ENCODE results near the gene UBE4B.

DNA sequence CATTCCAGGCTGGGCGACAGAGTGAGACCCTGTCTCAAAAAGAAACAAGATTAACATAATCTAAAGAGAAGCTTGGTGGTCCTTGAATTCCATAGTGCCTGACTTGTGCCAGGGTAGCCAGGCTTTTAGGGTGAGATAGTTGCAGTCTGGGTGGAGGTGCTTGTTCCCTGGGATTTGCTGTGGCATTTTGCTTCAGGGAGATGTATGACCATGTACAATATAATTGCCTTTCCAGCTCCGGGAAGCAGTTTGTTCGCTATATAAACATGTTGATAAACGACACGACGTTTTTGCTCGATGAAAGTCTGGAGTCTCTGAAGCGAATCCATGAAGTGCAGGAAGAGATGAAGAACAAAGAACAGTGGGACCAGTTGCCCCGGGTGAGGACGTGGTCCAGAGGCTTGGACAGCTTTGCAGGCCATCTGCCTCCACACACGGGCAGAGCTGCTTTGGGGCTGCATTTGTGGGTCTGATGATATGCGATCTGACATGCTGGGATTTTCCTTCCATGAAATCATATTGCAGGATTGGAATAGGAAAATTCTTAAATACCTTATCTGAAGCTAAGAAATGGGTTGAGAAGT, 128.2 kb downstream of the UBE4B start:
- TF ChIP-seq, protein P1, sequence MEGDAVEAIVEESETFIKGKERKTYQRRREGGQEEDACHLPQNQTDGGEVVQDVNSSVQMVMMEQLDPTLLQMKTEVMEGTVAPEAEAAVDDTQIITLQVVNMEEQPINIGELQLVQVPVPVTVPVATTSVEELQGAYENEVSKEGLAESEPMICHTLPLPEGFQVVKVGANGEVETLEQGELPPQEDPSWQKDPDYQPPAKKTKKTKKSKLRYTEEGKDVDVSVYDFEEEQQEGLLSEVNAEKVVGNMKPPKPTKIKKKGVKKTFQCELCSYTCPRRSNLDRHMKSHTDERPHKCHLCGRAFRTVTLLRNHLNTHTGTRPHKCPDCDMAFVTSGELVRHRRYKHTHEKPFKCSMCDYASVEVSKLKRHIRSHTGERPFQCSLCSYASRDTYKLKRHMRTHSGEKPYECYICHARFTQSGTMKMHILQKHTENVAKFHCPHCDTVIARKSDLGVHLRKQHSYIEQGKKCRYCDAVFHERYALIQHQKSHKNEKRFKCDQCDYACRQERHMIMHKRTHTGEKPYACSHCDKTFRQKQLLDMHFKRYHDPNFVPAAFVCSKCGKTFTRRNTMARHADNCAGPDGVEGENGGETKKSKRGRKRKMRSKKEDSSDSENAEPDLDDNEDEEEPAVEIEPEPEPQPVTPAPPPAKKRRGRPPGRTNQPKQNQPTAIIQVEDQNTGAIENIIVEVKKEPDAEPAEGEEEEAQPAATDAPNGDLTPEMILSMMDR (conservative IDR thresholded peaks at IDR 0.05), result no peak
- TF ChIP-seq ZFX (IDR thresholded peaks at IDR 0.05), result no peak
